ENCODE results near the gene DENR.

DNA sequence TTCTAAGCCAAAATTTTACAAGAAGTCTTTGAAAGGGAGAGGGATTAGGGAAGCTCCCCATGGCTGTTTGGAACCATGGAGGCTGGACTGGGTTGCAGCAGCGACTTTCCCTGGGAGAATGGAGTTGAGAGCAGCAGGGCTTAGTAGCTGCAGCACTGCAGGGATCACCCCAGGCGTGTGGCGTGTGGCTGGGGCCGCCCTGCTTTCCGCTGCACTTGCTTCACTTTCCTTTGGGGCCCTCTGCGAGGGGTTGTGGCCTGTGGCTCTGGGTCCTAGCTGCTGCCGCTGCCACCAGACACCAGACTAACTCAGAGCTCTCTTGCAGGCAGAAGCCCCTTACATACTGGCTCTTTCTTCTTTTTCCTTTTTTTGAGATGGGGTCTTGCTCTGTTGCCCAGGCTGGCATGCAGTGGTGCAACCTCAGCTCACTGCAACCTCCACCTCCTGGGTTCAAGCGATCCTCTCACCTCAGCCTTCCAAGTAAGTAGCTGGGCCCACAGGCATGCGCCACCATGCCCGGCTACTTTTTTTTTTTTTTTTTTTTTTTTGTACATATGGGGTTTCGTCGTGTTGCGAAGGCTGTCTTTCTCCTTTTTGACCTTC lies 47.1 kb downstream of the DENR start:
- TF ChIP-seq POLR2A (IDR thresholded peaks at IDR 0.05; ENCODE audit: low read depth, low read length) = no peak
- no peak for TF ChIP-seq TAF1 (IDR thresholded peaks at IDR 0.05; ENCODE audit: borderline replicate concordance, low read depth, low read length)

Data from GM12892 (cell line).